HEK293 (cell line): Measurements from ENCODE around the gene C13orf42.

ENCODE experiments used
- CTCF ChIA-PET: fragments of 350-600 bp; formaldehyde crosslinking; extraction: SDS; loops from one replicate; lab custom pipeline; 2021; ENCODE audit warnings: antibody characterized with exemption; lab: Yijun Ruan, JAX
- POLR2A ChIA-PET: fragments of 300-600 bp; formaldehyde crosslinking; extraction: SDS; loops from one replicate; lab custom pipeline; 2020; ENCODE audit warnings: antibody characterized with exemption, inconsistent platforms; lab: Yijun Ruan, JAX
- H3K27ac ChIP-seq: fragments of 200-500 bp; sonication (Bioruptor generic); 2 replicates; pipeline ENCODE4 v1.5.1; 2014; ENCODE audit warnings: low read depth, low read length, control low read depth, inconsistent platforms; ENCODE audit errors: extremely low read depth
- H3K36me3 ChIP-seq, 2 experiments: fragments of 200-500 bp in 1 of 2; sonication (Bioruptor generic) in 1 of 2; 1 replicate in 1 of 2; 2 replicates in 1 of 2; pipeline ENCODE4 v1.5.1; 2014 to 2017; ENCODE audit warnings: inconsistent platforms in 2 of 2, low read length in 2 of 2; ENCODE audit not compliant: control insufficient read depth in 2 of 2, insufficient read depth in 1 of 2
- H3K4me1 ChIP-seq: fragments of 200-500 bp; sonication (Bioruptor generic); 2 replicates; pipeline ENCODE4 v1.5.1; 2014; ENCODE audit warnings: mild to moderate bottlenecking, low read length, inconsistent platforms; ENCODE audit not compliant: control insufficient read depth, insufficient read depth
- H3K4me3 ChIP-seq: 2 replicates; pipeline ENCODE4 v1.5.1; 2011; ENCODE audit warnings: low read depth, mild to moderate bottlenecking, control low read depth, low read length, moderate library complexity
- H3K9me3 ChIP-seq: fragments of 200-500 bp; sonication (Bioruptor generic); 2 replicates; pipeline ENCODE4 v1.5.1; 2014; ENCODE audit warnings: low read depth, low read length, inconsistent platforms; ENCODE audit not compliant: control insufficient read depth, insufficient read depth
- ELK4 ChIP-seq: IDR thresholded peaks from 2 replicates; pipeline ENCODE4 v1.6.1; 2011; ENCODE audit warnings: mild to moderate bottlenecking, low read depth, low read length, borderline replicate concordance
- GLI4 ChIP-seq: fragments of 450-650 bp; formaldehyde crosslinking; IDR thresholded peaks from 2 replicates; pipeline ENCODE4 v1.5.1; 2016; ENCODE audit warnings: missing biosample characterization, missing genetic modification characterization
- GLIS1 ChIP-seq: fragments of 450-650 bp; formaldehyde crosslinking; IDR thresholded peaks from 2 replicates; pipeline ENCODE4 v1.5.1; 2016; ENCODE audit warnings: missing biosample characterization, missing genetic modification characterization
- HOXD13 ChIP-seq: sonication (generic); formaldehyde crosslinking; IDR thresholded peaks from 2 replicates; pipeline ENCODE4 v1.8.0; 2022; ENCODE audit warnings: missing genetic modification reagents, borderline replicate concordance
- MYNN ChIP-seq: fragments of 450-650 bp; formaldehyde crosslinking; IDR thresholded peaks from 2 replicates; pipeline ENCODE4 v1.5.1; 2016; ENCODE audit warnings: missing biosample characterization, missing genetic modification characterization, borderline replicate concordance
- WT1 ChIP-seq: fragments of 450-650 bp; formaldehyde crosslinking; IDR thresholded peaks from 2 replicates; pipeline ENCODE4 v1.5.1; 2016; ENCODE audit warnings: missing biosample characterization, missing genetic modification characterization
- ZBTB6 ChIP-seq: fragments of 450-650 bp; formaldehyde crosslinking; IDR thresholded peaks from 2 replicates; pipeline ENCODE4 v1.5.1; 2017; ENCODE audit warnings: missing biosample characterization, missing genetic modification characterization
- ZBTB8A ChIP-seq: fragments of 450-650 bp; formaldehyde crosslinking; IDR thresholded peaks from 2 replicates; pipeline ENCODE4 v1.5.1; 2016; ENCODE audit warnings: missing biosample characterization, missing genetic modification characterization
- ZFP3 ChIP-seq: fragments of 450-650 bp; formaldehyde crosslinking; IDR thresholded peaks from 2 replicates; pipeline ENCODE4 v1.5.1; 2016; ENCODE audit warnings: low read depth, missing biosample characterization, missing genetic modification characterization
- ZNF10 ChIP-seq: fragments of 450-650 bp; formaldehyde crosslinking; IDR thresholded peaks from 2 replicates; pipeline ENCODE4 v1.5.1; 2017; ENCODE audit warnings: missing biosample characterization, missing genetic modification characterization
- ZNF146 ChIP-seq: fragments of 450-650 bp; formaldehyde crosslinking; IDR thresholded peaks from 2 replicates; pipeline ENCODE4 v1.5.1; 2016; ENCODE audit warnings: missing biosample characterization, missing genetic modification characterization
- ZNF155 ChIP-seq: fragments of 450-650 bp; formaldehyde crosslinking; IDR thresholded peaks from 2 replicates; pipeline ENCODE4 v1.5.1; 2016; ENCODE audit warnings: missing biosample characterization, missing genetic modification characterization
- ZNF16 ChIP-seq: fragments of 450-650 bp; formaldehyde crosslinking; IDR thresholded peaks from 2 replicates; pipeline ENCODE4 v1.5.1; 2016; ENCODE audit warnings: low read depth, missing biosample characterization, missing genetic modification characterization
- ZNF174 ChIP-seq: fragments of 450-650 bp; formaldehyde crosslinking; IDR thresholded peaks from 2 replicates; pipeline ENCODE4 v1.5.0; 2017; ENCODE audit warnings: missing biosample characterization, mild to moderate bottlenecking, missing genetic modification characterization
- ZNF18 ChIP-seq: fragments of 450-650 bp; formaldehyde crosslinking; IDR thresholded peaks from 2 replicates; pipeline ENCODE4 v1.5.1; 2016; ENCODE audit warnings: missing biosample characterization, missing genetic modification characterization
- ZNF202 ChIP-seq: fragments of 450-650 bp; formaldehyde crosslinking; IDR thresholded peaks from 2 replicates; pipeline ENCODE4 v1.5.1; 2016; ENCODE audit warnings: missing biosample characterization, missing genetic modification characterization, borderline replicate concordance
- ZNF214 ChIP-seq: fragments of 450-650 bp; formaldehyde crosslinking; IDR thresholded peaks from 2 replicates; pipeline ENCODE4 v1.5.1; 2017; ENCODE audit warnings: missing biosample characterization, mild to moderate bottlenecking, missing genetic modification characterization, borderline replicate concordance
- ZNF335 ChIP-seq: fragments of 450-650 bp; formaldehyde crosslinking; conservative IDR thresholded peaks from 2 replicates; pipeline ENCODE4 v1.5.1; 2016; ENCODE audit warnings: missing biosample characterization, missing genetic modification characterization
- ZNF423 ChIP-seq: fragments of 450-650 bp; formaldehyde crosslinking; IDR thresholded peaks from 2 replicates; pipeline ENCODE4 v1.5.1; 2016; ENCODE audit warnings: missing biosample characterization, missing genetic modification characterization
- ZNF48 ChIP-seq: fragments of 450-650 bp; formaldehyde crosslinking; IDR thresholded peaks from 2 replicates; pipeline ENCODE4 v1.5.1; 2016; ENCODE audit warnings: missing biosample characterization, missing genetic modification characterization
- ZSCAN23 ChIP-seq: fragments of 450-650 bp; formaldehyde crosslinking; IDR thresholded peaks from 2 replicates; pipeline ENCODE4 v1.5.1; 2016; ENCODE audit warnings: missing biosample characterization, missing genetic modification characterization
- ZSCAN4 ChIP-seq: fragments of 450-650 bp; formaldehyde crosslinking; IDR thresholded peaks from 2 replicates; pipeline ENCODE4 v1.5.1; 2017; ENCODE audit warnings: missing biosample characterization, missing genetic modification characterization

Gene C13orf42

GRCh38 chr13:51067210-51067701 is 43.8 kb downstream of the C13orf42 start:
- TF ChIP-seq GLI4 (tag by site-specific recombination) (no peak), ZFP3 (tag by site-specific recombination) (no peak), WT1 (no peak), ZNF16 (no peak), ZNF423 (no peak), ZNF174 (tag by site-specific recombination) (no peak), ZBTB8A (tag by site-specific recombination) (no peak), ZBTB6 (tag by site-specific recombination) (no peak), MYNN (tag by site-specific recombination) (no peak), GLIS1 (tag by site-specific recombination) (no peak)
- no peak overlapping the region for H3K27ac ChIP-seq
- no peak overlapping the region for H3K4me3 ChIP-seq
- no peaks in the 10 kb centered on the region for H3K4me1 ChIP-seq
- POLR2A ChIA-PET: no interaction called here
- no peaks in the 10 kb centered on the region for H3K9me3 ChIP-seq
- CTCF ChIA-PET: interaction anchor here (0.7 kb wide), 1 partner anchor 181 kb away, joined by 3 read pairs; no protein-coding TSS in a partner anchor
- no peaks in the 10 kb centered on the region for H3K36me3 ChIP-seq

- POLR2A ChIA-PET: no interaction called here
- CTCF ChIA-PET: no interaction called here
- Histone ChIP-seq H3K4me1 (no peaks in the 10 kb centered on the region), H3K9me3 (no peaks in the 10 kb centered on the region), H3K27ac (no peak overlapping the region), H3K36me3 (no peaks in the 10 kb centered on the region), H3K4me3 (no peak overlapping the region)
- TF ChIP-seq ZSCAN23 (tag by site-specific recombination) (no peak), HOXD13 (no peak), ZNF214 (tag by site-specific recombination) (no peak), ZNF18 (no peak), ZNF48 (tag by site-specific recombination) (no peak), ZNF10 (no peak), ZNF155 (tag by site-specific recombination) (no peak), ZNF146 (tag by site-specific recombination) (no peak), ZSCAN4 (tag by site-specific recombination) (no peak), ZNF335 (tag by site-specific recombination) (no peak), ELK4 (no peak), ZNF202 (tag by site-specific recombination) (no peak)
Observed at GRCh38 chr13:51066091-51066831, 44.8 kb downstream of the C13orf42 start.
